ENCODE results near the gene LGMN. TPM values are rescaled to one million over a fixed set of nuclear protein-coding genes. Genes with fewer than 3 reads are reported as not detected.

Gene LGMN
- total and polyA plus RNA-seq, 2 of the 8 experiments (the other 6 are each of a cell fraction or from before 2014, with no cell fraction given) = 57.4 to 83.4 TPM

GRCh38 chr14:92673601-92674150 lies 74.8 kb downstream of the LGMN start:
- ChIA-PET POLR2A (ENCODE audit: partially characterized antibody) (interaction anchor here (1.2 kb wide), 1 partner anchor 10 kb away, joined by 4 read pairs; no protein-coding TSS in a partner anchor), CTCF (ENCODE audit: partially characterized antibody) (interaction anchor here (0.6 to 4.0 kb wide), 11 partner anchors 8 to 358 kb away, joined by 3 to 13 read pairs (median 4); no protein-coding TSS in a partner anchor)
- H2AK5ac ChIP-seq (ENCODE audit: low read depth, low read length) = no peak overlapping the region
- no peak overlapping the region for H3K4me2 ChIP-seq (ENCODE audit: insufficient read depth in 1 of 2, low read depth in 2 of 2, low read length in 2 of 2)
- no peak overlapping the region for H3K23ac ChIP-seq (ENCODE audit: insufficient read length)
- no peaks in the 10 kb centered on the region for H3K79me1 ChIP-seq (ENCODE audit: low read depth, low read length)
- no peak for FAIRE-seq
- no peak overlapping the region for H3K27ac ChIP-seq (ENCODE audit: low read depth, low read length)
- peaks cover 0 to 2% (median 0%) of the 10 kb centered on the region in 4 experiments; a peak in 1 of 7 replicates for H3K4me1 ChIP-seq (replicated peaks in 1 of 4; ENCODE audit: control insufficient read depth in 3 of 4, insufficient read depth in 4 of 4, low read length in 3 of 4)
- 77% methylated on average over 18 of the region's 19 CpGs; no CpG with 5 or more reads in 1 of the 2 experiments for WGBS, 2 experiments (ENCODE audit: extremely low coverage in 1 of 2, insufficient coverage in 1 of 2, insufficient read length in 1 of 2, insufficient replicate concordance in 2 of 2, low coverage in 1 of 2, low lambda C conversion rate in 2 of 2, missing lambda C conversion rate in 1 of 2)
- H2AFZ ChIP-seq (ENCODE audit: low read length) = no peak overlapping the region
- H3K79me2 ChIP-seq (ENCODE audit: control insufficient read depth in 1 of 2, insufficient read depth in 2 of 2, low read length in 2 of 2) = no peaks in the 10 kb centered on the region
- H3K9ac ChIP-seq (replicated peaks in 1 of 4; ENCODE audit: extremely low read depth in 1 of 4, low read depth in 3 of 4, low read length in 3 of 4) = no peak overlapping the region
- no peak overlapping the region for H3K56ac ChIP-seq (replicated peaks; ENCODE audit: insufficient read length, low read depth, low read length)
- H3K4me3 ChIP-seq (ENCODE audit: extremely low read depth in 1 of 4, insufficient read depth in 2 of 4, low read depth in 3 of 4, low read length in 4 of 4) = no peak overlapping the region
- no peak overlapping the region for H3K4ac ChIP-seq (replicated peaks; ENCODE audit: insufficient read length, low read depth, low read length)
- H3K27me3 ChIP-seq (replicated peaks in 1 of 4; ENCODE audit: control insufficient read depth in 3 of 4, extremely low read depth in 1 of 4, insufficient read depth in 3 of 4, low read length in 3 of 4) = no peaks in the 10 kb centered on the region
- H3K14ac ChIP-seq (ENCODE audit: insufficient read length) = no peak overlapping the region
- no peak overlapping the region for H4K8ac ChIP-seq (ENCODE audit: extremely low read depth, insufficient read depth, low read length)
- peaks cover 11% of the 10 kb centered on the region; the same call in 1 of the 2 replicates for H3K23me2 ChIP-seq (ENCODE audit: low read depth, low read length)
- H2BK12ac ChIP-seq (ENCODE audit: low read depth, low read length) = no peak overlapping the region
- H2BK20ac ChIP-seq (ENCODE audit: low read length) = no peak overlapping the region
- no peak overlapping the region for H3K18ac ChIP-seq (ENCODE audit: extremely low read depth, low read length)
- no peak overlapping the region for H4K5ac ChIP-seq (ENCODE audit: insufficient read length, low read depth, low read length)
- peaks cover 0 to 4% of the 10 kb centered on the region in 2 experiments for H4K20me1 ChIP-seq (replicated peaks in 1 of 2; ENCODE audit: control insufficient read depth in 1 of 2, insufficient read depth in 2 of 2, low read length in 2 of 2)
- no peak overlapping the region for H2BK15ac ChIP-seq (ENCODE audit: low read length)
- H2BK5ac ChIP-seq (ENCODE audit: low read depth, low read length) = no peak overlapping the region
- H3K36me3 ChIP-seq (ENCODE audit: control insufficient read depth in 2 of 4, insufficient read depth in 4 of 4, low read length in 3 of 4) = no peaks in the 10 kb centered on the region
- no peaks in the 10 kb centered on the region for H3K9me3 ChIP-seq (ENCODE audit: insufficient read depth in 2 of 2, low read depth in 1 of 2, low read length in 1 of 2)
- H2BK120ac ChIP-seq (replicated peaks; ENCODE audit: low read depth, low read length) = no peak overlapping the region
- H4K91ac ChIP-seq (replicated peaks; ENCODE audit: insufficient read length, low read length) = no peak overlapping the region
- DNase-seq (ENCODE audit: low read depth in 1 of 2, low spot score in 2 of 2) = no peak
- TF ChIP-seq RFX5 (IDR thresholded peaks at IDR 0.05; ENCODE audit: borderline replicate concordance, low read depth, low read length) = no peak
- no peak for TF ChIP-seq ATF2 (IDR thresholded peaks at IDR 0.05; ENCODE audit: low read length)
- TF ChIP-seq HDAC6 (IDR thresholded peaks at IDR 0.05; ENCODE audit: low read depth, low read length) = no peak
- no peak for TF ChIP-seq MAX (IDR thresholded peaks at IDR 0.05)
- TF ChIP-seq TBP (IDR thresholded peaks at IDR 0.05; ENCODE audit: low read depth, low read length) = no peak
- TF ChIP-seq EP300 (IDR thresholded peaks at IDR 0.05; ENCODE audit: borderline replicate concordance in 1 of 2, low read depth in 2 of 2, low read length in 2 of 2) = no peak
- TF ChIP-seq SP1 (IDR thresholded peaks at IDR 0.05; ENCODE audit: low read depth, low read length) = no peak
- TF ChIP-seq FOSL1 (IDR thresholded peaks at IDR 0.05; ENCODE audit: insufficient read depth, low read depth, low read length) = no peak
- TF ChIP-seq RNF2 (IDR thresholded peaks at IDR 0.05; ENCODE audit: borderline replicate concordance, low read depth, low read length, missing control alignments, poor library complexity, severe bottlenecking) = no peak
- no peak for TF ChIP-seq TAF1 (IDR thresholded peaks at IDR 0.05; ENCODE audit: low read depth, low read length)
- TF ChIP-seq KDM4A (IDR thresholded peaks at IDR 0.05; ENCODE audit: low read depth, low read length, severe bottlenecking) = no peak

Data from H1 (cell line).